GM12878 (cell line): ENCODE measurements around the gene ZBTB34. TPM values are rescaled to one million over a fixed set of nuclear protein-coding genes. Genes with fewer than 3 reads are reported as not detected.

Experiments
- NKRF ChIP-seq: fragments of 450-650 bp; conservative IDR thresholded peaks from 2 replicates; pipeline ENCODE4 v1.6.1; 2017; ENCODE audit warnings: mild to moderate bottlenecking, moderate library complexity
- polyA plus RNA-seq, 11 experiments: library from polyadenylated mRNA; depleted of rRNA in 4 of 11; unstranded in 6 of 11; stranded (reverse) in 5 of 11; fragments of >200 nt; fragmentation: Nextera tagmentation in 4 of 11; fragmentation: Illumina TruSeq in 1 of 11; extraction: Ambion mirVana in 4 of 11; extraction: Trizol in 1 of 11; gene quantifications; 1 replicate in 1 of 11; 2 replicates in 10 of 11; pipeline versions ENCODE4 v1.2.1 to v1.2.3, GENCODE V29; 2011 to 2016; ENCODE audit warnings: inconsistent platforms in 2 of 11, missing spikeins in 2 of 11, low read depth in 1 of 11
- total RNA-seq, 4 experiments: library from RNA; depleted of rRNA in 3 of 4; stranded (reverse); fragments of >200 nt in 3 of 4; fragmentation: Illumina TruSeq in 1 of 4; extraction: Trizol in 1 of 4; gene quantifications; 2 replicates each; pipeline versions ENCODE4 v1.2.1 to v1.2.3, GENCODE V29; 2013 to 2021

The ZBTB34 gene
- total and polyA plus RNA-seq, 10 of the 15 experiments (the other 5 are each of a cell fraction or from before 2014, with no cell fraction given), result 0.71 to 11.3 (median 3.8) TPM

- no peak for TF ChIP-seq NKRF
Observed at GRCh38 chr9:126934441-126934840, 74.0 kb downstream of the ZBTB34 start (continued).

Other genes with a start within 250 kb of the ZBTB34 start
- gene LMX1B, start 246.7 kb upstream of the ZBTB34 start, total RNA-seq (2014; rRNA removed), result not detected in 2 replicates
- gene LMX1B, start 246.7 kb upstream of the ZBTB34 start, total RNA-seq (2014; rRNA removed; fragmentation: Illumina TruSeq; extraction: Trizol), result not detected in 2 replicates
- gene LMX1B, start 246.7 kb upstream of the ZBTB34 start, total RNA-seq (2021), result 0.03 TPM in 1 of 2 replicates, not detected in the other
- gene LMX1B, start 246.7 kb upstream of the ZBTB34 start, polyA plus RNA-seq (2011; rRNA removed), result not detected in 2 replicates
- not detected in 2 replicates for gene LMX1B, start 246.7 kb upstream of the ZBTB34 start, polyA plus RNA-seq (2014; fragmentation: Illumina TruSeq; extraction: Trizol)
- gene LMX1B, start 246.7 kb upstream of the ZBTB34 start, polyA plus RNA-seq (2014; fragmentation: Nextera tagmentation; extraction: Ambion mirVana), result not detected
- gene LMX1B, start 246.7 kb upstream of the ZBTB34 start, polyA plus RNA-seq (2014; rRNA removed), result not detected in 2 replicates
- not detected for gene LMX1B, start 246.7 kb upstream of the ZBTB34 start, polyA plus RNA-seq (2016; fragmentation: Nextera tagmentation; extraction: Ambion mirVana)
- gene ZBTB43, start 55.6 kb upstream of the ZBTB34 start, total RNA-seq (2014; rRNA removed), result 7.4 and 8.4 TPM in 2 replicates
- gene ZBTB43, start 55.6 kb upstream of the ZBTB34 start, total RNA-seq (2014; rRNA removed; fragmentation: Illumina TruSeq; extraction: Trizol), result 8.2 and 9.4 TPM in 2 replicates
- 12.9 and 16.4 TPM in 2 replicates for gene ZBTB43, start 55.6 kb upstream of the ZBTB34 start, total RNA-seq (2021)
- 19.3 and 24.7 TPM in 2 replicates for gene ZBTB43, start 55.6 kb upstream of the ZBTB34 start, polyA plus RNA-seq (2011; rRNA removed)
- gene ZBTB43, start 55.6 kb upstream of the ZBTB34 start, polyA plus RNA-seq (2014; fragmentation: Illumina TruSeq; extraction: Trizol), result 6.9 and 10.1 TPM in 2 replicates
- 1 to 10 TPM; 2.4 to 5.3 TPM for gene ZBTB43, start 55.6 kb upstream of the ZBTB34 start, polyA plus RNA-seq (2014; fragmentation: Nextera tagmentation; extraction: Ambion mirVana)
- gene ZBTB43, start 55.6 kb upstream of the ZBTB34 start, polyA plus RNA-seq (2014; rRNA removed), result 5.9 and 8.0 TPM in 2 replicates
- 10 to 100 TPM; 10.2 to 10.5 TPM for gene ZBTB43, start 55.6 kb upstream of the ZBTB34 start, polyA plus RNA-seq (2016; fragmentation: Nextera tagmentation; extraction: Ambion mirVana)
- gene RALGPS1, start 54.1 kb downstream of the ZBTB34 start, total RNA-seq (2014; rRNA removed), result 3.1 and 3.8 TPM in 2 replicates
- gene RALGPS1, start 54.1 kb downstream of the ZBTB34 start, total RNA-seq (2014; rRNA removed; fragmentation: Illumina TruSeq; extraction: Trizol), result 2.3 and 3.2 TPM in 2 replicates
- 3.1 and 3.6 TPM in 2 replicates for gene RALGPS1, start 54.1 kb downstream of the ZBTB34 start, total RNA-seq (2021)
- gene RALGPS1, start 54.1 kb downstream of the ZBTB34 start, polyA plus RNA-seq (2011; rRNA removed), result 5.2 and 5.5 TPM in 2 replicates
- gene RALGPS1, start 54.1 kb downstream of the ZBTB34 start, polyA plus RNA-seq (2014; fragmentation: Illumina TruSeq; extraction: Trizol), result 2.2 and 2.3 TPM in 2 replicates
- under 1 TPM; 0.13 to 0.77 TPM for gene RALGPS1, start 54.1 kb downstream of the ZBTB34 start, polyA plus RNA-seq (2014; fragmentation: Nextera tagmentation; extraction: Ambion mirVana)
- 3.4 and 5.6 TPM in 2 replicates for gene RALGPS1, start 54.1 kb downstream of the ZBTB34 start, polyA plus RNA-seq (2014; rRNA removed)
- 1 to 10 TPM; 1.9 to 2.3 TPM for gene RALGPS1, start 54.1 kb downstream of the ZBTB34 start, polyA plus RNA-seq (2016; fragmentation: Nextera tagmentation; extraction: Ambion mirVana)